Endodermal cell (in vitro differentiated cells): Measurements from ENCODE around the gene ACYP2. TPM values are rescaled to one million over a fixed set of nuclear protein-coding genes. Genes with fewer than 3 reads are reported as not detected.

Experiments used
- DNase-seq: peaks from one replicate; pipeline ENCODE4 v3.0.0-alpha.2; 2017
- H3K27ac ChIP-seq: 2 replicates; pipeline ENCODE4 v1.5.1; 2013; ENCODE audit warnings: mild to moderate bottlenecking, low read depth, low read length, moderate library complexity
- H3K27me3 ChIP-seq: 2 replicates; pipeline ENCODE4 v1.6.1; 2013; ENCODE audit warnings: mild to moderate bottlenecking, low read length, moderate library complexity; ENCODE audit not compliant: insufficient read depth, control insufficient read depth, poor library complexity, severe bottlenecking
- H3K36me3 ChIP-seq: 2 replicates; pipeline ENCODE4 v1.7.0; 2013; ENCODE audit warnings: mild to moderate bottlenecking, low read length, moderate library complexity; ENCODE audit not compliant: control insufficient read depth, insufficient read depth
- H3K4me1 ChIP-seq: one replicate; pipeline ENCODE4 v1.7.0; 2013; ENCODE audit warnings: low read length; ENCODE audit not compliant: control insufficient read depth, insufficient read depth
- H3K4me3 ChIP-seq: 2 replicates; pipeline ENCODE4 v1.5.1; 2013; ENCODE audit warnings: mild to moderate bottlenecking, low read length, moderate library complexity
- H3K9ac ChIP-seq: 2 replicates; pipeline ENCODE4 v1.6.1; 2013; ENCODE audit warnings: mild to moderate bottlenecking, low read length, moderate library complexity; ENCODE audit not compliant: poor library complexity, severe bottlenecking; ENCODE audit errors: extremely low read depth
- H3K9me3 ChIP-seq: 2 replicates; pipeline ENCODE4 v1.6.1; 2013; ENCODE audit warnings: mild to moderate bottlenecking, low read length, moderate library complexity; ENCODE audit not compliant: control insufficient read depth
- H3K27ac Mint-ChIP-seq: 2 replicates; pipeline ENCODE4 v1.8.0; 2020; ENCODE audit warnings: mixed read lengths
- H3K27me3 Mint-ChIP-seq: 2 replicates; pipeline ENCODE4 v1.8.0; 2021; ENCODE audit warnings: mild to moderate bottlenecking, mixed read lengths; ENCODE audit not compliant: insufficient read depth
- H3K36me3 Mint-ChIP-seq: 2 replicates; pipeline ENCODE4 v1.8.0; 2020; ENCODE audit warnings: low read depth, mixed read lengths
- H3K4me1 Mint-ChIP-seq: 2 replicates; pipeline ENCODE4 v1.8.0; 2020; ENCODE audit warnings: mixed read lengths
- H3K4me3 Mint-ChIP-seq: 2 replicates; pipeline ENCODE4 v1.8.0; 2020; ENCODE audit warnings: mild to moderate bottlenecking, moderate library complexity, mixed read lengths
- H3K9me3 Mint-ChIP-seq: 2 replicates; pipeline ENCODE4 v1.8.0; 2020; ENCODE audit warnings: mild to moderate bottlenecking, mixed read lengths
- whole genome bisulfite sequencing, 2 experiments: methylation state at CpG; one replicate each; pipeline versions ENCODE4 v1.1.5 to v1.1.7; 2013; ENCODE audit warnings: missing lambda C conversion rate in 2 of 2, mixed read lengths in 1 of 2; ENCODE audit not compliant: insufficient coverage in 1 of 2, insufficient read length in 1 of 2; 5-methylcytosine and 5-hydroxymethylcytosine counted together
- total RNA-seq, 2 donors: library from RNA; stranded (reverse); fragmentation: NEBNext Ultra II Directional in 1 of 2; extraction: Animal tissue kit (Norgen Biotek cat#: 25700) in 1 of 2; gene quantifications; 2 replicates in 1 of 2; 3 replicates in 1 of 2; pipeline ENCODE4 v1.2.1, GENCODE V29; 2021
- TF ChIP-seq, protein P1 (sequence below): fragments of 200-600 bp; sonication (generic); conservative IDR thresholded peaks from 2 replicates; pipeline ENCODE4 v1.5.0; 2021; ENCODE audit warnings: antibody characterized with exemption, mild to moderate bottlenecking

ACYP2 gene
- total RNA-seq, 2 donors from 2014 or later = 7.4 to 8.6 TPM

DNA sequence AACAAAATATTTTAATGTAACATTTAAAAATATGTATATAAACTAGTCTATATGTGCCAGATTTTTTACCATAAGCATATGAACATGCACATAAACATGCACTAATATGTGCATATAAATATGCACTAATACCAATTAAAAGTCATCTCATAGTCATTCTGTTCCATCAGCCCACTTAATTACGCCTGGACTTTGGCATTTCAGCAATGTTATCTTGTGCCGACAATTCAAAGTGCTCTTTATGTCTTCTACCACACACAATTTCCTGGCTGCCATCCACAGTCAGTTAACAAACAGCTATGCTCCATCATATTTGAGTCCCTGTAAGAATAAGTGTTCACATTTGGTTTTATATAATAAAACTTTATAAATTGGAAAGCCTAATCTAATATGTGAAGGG, 233.2 kb downstream of the ACYP2 start:
- H3K27me3 Mint-ChIP-seq = peaks cover 7% of the 10 kb centered on the region
- H3K9me3 Mint-ChIP-seq = no peaks in the 10 kb centered on the region
- Histone ChIP-seq H3K9me3 (no peaks in the 10 kb centered on the region), H3K4me3 (no peak overlapping the region), H3K27ac (no peak overlapping the region), H3K36me3 (no peaks in the 10 kb centered on the region), H3K9ac (no peak overlapping the region), H3K27me3 (no peaks in the 10 kb centered on the region), H3K4me1 (no peaks in the 10 kb centered on the region)
- TF ChIP-seq, protein P1, sequence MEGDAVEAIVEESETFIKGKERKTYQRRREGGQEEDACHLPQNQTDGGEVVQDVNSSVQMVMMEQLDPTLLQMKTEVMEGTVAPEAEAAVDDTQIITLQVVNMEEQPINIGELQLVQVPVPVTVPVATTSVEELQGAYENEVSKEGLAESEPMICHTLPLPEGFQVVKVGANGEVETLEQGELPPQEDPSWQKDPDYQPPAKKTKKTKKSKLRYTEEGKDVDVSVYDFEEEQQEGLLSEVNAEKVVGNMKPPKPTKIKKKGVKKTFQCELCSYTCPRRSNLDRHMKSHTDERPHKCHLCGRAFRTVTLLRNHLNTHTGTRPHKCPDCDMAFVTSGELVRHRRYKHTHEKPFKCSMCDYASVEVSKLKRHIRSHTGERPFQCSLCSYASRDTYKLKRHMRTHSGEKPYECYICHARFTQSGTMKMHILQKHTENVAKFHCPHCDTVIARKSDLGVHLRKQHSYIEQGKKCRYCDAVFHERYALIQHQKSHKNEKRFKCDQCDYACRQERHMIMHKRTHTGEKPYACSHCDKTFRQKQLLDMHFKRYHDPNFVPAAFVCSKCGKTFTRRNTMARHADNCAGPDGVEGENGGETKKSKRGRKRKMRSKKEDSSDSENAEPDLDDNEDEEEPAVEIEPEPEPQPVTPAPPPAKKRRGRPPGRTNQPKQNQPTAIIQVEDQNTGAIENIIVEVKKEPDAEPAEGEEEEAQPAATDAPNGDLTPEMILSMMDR = no peak
- H3K4me3 Mint-ChIP-seq = no peak overlapping the region
- no peak overlapping the region for H3K27ac Mint-ChIP-seq
- 94 to 95% methylated on average over 2 of the region's 2 CpGs for WGBS, 2 experiments
- no peaks in the 10 kb centered on the region for H3K36me3 Mint-ChIP-seq
- DNase-seq = no peak
- peaks cover 4% of the 10 kb centered on the region for H3K4me1 Mint-ChIP-seq

DNA sequence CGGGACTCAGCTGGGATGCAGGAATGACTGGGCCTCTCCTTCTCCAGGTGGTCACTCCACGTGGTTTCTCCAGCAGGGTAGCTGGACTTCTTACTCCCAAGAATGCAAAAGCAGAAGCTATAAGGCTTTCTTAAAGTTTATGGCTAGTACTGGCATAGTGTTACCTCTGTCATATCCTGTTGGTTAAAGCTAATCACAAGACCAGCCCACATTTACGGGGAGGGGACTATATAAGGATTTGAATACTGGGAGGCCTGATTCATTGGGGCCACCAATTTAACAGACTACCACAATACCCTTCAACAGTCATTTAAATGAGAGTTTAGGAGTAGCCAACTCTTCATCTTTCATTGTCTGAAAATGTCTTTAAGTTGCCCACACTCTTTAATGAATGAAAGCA, 235.0 kb downstream of the ACYP2 start:
- no peak overlapping the region for H3K9ac ChIP-seq
- Mint-ChIP-seq H3K27ac (no peak overlapping the region), H3K36me3 (no peaks in the 10 kb centered on the region), H3K9me3 (no peaks in the 10 kb centered on the region), H3K4me1 (peaks cover 4% of the 10 kb centered on the region), H3K4me3 (no peak overlapping the region), H3K27me3 (peaks cover 7% of the 10 kb centered on the region)
- H3K27ac ChIP-seq = no peak overlapping the region
- WGBS, 2 experiments = 50 to 85% methylated on average over 1 to 3 of the region's 3 CpGs
- no peaks in the 10 kb centered on the region for H3K27me3 ChIP-seq
- no peak overlapping the region for H3K4me3 ChIP-seq
- TF ChIP-seq, protein P1 = no peak
- DNase-seq = no peak
- H3K4me1 ChIP-seq = no peaks in the 10 kb centered on the region
- H3K9me3 ChIP-seq = no peaks in the 10 kb centered on the region
- no peaks in the 10 kb centered on the region for H3K36me3 ChIP-seq

DNA sequence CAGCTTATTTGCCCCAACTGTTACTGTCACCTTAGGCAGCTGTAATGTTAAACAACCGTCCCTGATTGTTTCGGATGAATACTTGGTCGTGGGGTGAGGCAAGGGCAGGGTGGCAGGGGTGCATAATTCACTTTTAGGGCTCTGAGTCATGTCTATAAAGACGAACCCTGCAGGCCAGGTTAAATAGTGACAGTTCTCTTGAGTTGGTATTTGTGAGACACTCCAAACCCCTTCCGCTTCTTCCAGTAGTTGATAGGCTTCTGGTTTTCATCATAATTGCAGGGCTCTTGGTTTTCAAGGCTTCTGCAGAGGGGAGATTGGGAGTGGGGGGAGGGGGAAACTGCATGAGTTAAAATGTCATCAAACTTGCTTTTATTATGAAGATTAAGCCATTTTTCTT, 237.8 kb downstream of the ACYP2 start:
- Histone ChIP-seq H3K9ac (no peak overlapping the region), H3K27me3 (no peaks in the 10 kb centered on the region), H3K27ac (no peak overlapping the region)

More for the DNA sequence above, 237.8 kb downstream of the ACYP2 start:
- H3K36me3 Mint-ChIP-seq = no peaks in the 10 kb centered on the region
- H3K27ac Mint-ChIP-seq = no peak overlapping the region
- H3K4me3 Mint-ChIP-seq = no peak overlapping the region
- Histone ChIP-seq H3K4me3 (no peak overlapping the region), H3K4me1 (no peaks in the 10 kb centered on the region), H3K36me3 (no peaks in the 10 kb centered on the region), H3K9me3 (no peaks in the 10 kb centered on the region)
- 71 to 80% methylated on average over 5 of the region's 5 CpGs for WGBS, 2 experiments
- H3K27me3 Mint-ChIP-seq = no peaks in the 10 kb centered on the region
- no peaks in the 10 kb centered on the region for H3K9me3 Mint-ChIP-seq
- DNase-seq = no peak
- TF ChIP-seq, protein P1 = peak; percentile 24
- H3K4me1 Mint-ChIP-seq = peaks cover 4% of the 10 kb centered on the region

Other genes starting within 250 kb of the ACYP2 start
- 100 to 1,000 TPM in 1 of 2 donors, 10 to 100 TPM in 1; 90.6 to 116 TPM for gene PSME4, start 144.6 kb upstream of the ACYP2 start, total RNA-seq
- not detected for gene TSPYL6, start 140.6 kb downstream of the ACYP2 start, total RNA-seq